Stimulated activated CD4-positive, alpha-beta T cell treated with anti-CD3 and anti-CD28 coated beads, Interleukin-1b, Interleukin-23, amount 100 ng/mL, for 4 hours (primary cell): ENCODE results near the gene DNAH10.
A peak's percentile ranks its signal among the peaks of the same experiment; 100 is the strongest.
"Not testable (repeated sequence)": the region's sequence is repeated elsewhere in the genome, so short reads cannot be mapped to it uniquely, and the experiment has no call there.

ENCODE experiments used
- DNase-seq, 2 donors: peaks; one replicate each; pipeline ENCODE4 v3.0.0-alpha.2; 2020; ENCODE audit warnings: low read depth in 2 of 2

Gene DNAH10

GRCh38 chr12:123906711-123907420, 144.8 kb downstream of the DNAH10 start:
- no peak for DNase-seq

DNA sequence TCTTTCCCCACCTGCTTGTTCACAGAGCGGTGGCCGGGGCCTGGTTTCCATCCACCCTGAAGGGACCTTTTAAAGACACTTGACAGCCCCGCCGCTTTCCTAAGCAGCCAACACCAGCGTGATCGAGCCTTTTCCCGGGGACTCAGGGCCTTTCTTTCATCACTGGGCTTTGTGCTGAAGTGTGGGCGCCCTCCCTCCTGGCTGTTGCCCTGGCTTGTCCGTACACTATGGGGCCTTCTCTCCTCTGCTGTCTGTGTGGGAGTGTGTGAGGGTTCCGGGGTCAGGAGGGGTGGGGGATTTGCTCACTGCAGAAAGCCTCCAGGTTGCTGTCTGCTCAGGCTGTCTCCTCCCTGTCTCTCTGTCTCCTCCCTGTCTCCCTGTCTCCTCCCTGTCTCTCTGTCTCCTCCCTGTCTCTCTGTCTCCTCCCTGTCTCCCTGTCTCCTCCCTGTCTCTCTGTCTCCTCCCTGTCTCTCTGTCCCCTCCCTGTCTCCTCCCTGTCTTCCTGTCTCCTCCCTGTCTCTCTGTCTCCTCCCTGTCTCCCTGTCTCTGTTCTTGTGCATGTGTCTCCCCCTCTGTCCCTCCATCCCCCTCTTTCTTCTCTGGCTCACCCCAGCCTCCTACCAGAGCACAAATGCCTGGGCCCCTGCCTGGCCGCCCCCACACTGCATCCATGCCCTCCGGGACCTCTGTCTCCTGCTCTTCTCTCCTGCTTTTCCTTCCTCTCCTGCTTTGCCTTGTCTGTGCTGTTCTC, 145.8 kb downstream of the DNAH10 start:
- DNase-seq, result no peak

DNA sequence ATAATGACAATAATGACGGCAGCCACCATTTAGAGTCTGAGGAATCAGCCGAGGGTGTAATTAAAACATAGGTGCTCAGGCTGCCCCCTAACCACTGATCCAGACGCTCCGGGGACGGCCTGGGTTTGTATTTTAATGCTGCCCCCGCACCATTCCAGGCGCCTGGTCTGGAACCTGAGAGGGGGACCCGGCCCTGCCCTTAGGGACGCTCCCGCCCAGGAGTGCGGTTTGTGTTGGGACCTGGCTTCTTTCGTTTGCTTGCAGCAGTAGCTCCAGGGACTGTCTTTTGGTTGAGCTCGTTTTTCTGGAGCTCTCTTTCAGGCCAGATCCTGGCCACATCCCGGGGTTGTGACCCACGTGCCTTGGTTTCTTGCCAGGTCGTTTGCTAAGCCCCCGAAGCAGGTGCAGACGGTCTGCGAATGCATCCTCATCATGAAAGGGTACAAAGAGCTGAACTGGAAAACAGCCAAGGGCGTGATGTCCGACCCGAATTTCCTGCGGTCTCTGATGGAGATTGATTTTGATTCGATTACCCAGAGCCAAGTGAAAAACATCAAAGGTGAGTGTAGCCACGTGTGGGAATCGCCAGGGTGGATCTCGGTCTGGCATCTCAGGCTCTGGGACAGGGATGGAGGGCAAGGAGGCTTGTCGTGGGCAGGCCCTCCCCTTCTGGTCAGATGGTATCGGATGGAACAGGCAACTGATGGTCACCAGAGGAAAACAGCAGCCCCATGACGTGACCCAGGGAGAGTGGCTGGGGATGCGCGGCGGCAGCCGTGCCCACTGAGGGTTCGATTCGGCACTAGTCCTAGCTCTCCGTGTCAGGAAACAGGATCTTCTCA, 147.0 kb downstream of the DNAH10 start:
- no peak for DNase-seq

DNA sequence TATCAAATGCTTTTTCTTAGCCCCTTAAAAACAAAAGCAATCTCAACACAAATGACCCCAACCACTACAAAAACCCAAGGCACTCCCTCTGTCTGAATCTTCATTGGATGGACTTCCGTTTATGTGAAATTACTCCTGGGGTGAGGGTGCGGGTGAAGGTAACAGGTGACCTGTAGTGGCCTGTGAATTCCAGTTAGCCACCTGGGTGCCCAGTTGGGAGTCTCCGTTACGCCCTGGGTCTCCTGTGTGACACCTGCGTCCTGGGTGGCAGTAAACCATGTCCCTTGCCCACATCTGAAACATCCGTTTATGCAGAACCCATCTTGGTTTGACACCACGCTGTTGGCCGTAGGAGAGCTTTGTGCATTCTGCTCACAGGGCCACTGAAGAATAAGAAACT, 148.0 kb downstream of the DNAH10 start:
- no peak for DNase-seq

- no peak for DNase-seq
Observed at GRCh38 chr12:123910761-123911193, 148.7 kb downstream of the DNAH10 start.

GRCh38 chr12:123911672-123912409, 149.7 kb downstream of the DNAH10 start:
- DNase-seq, result not testable (repeated sequence)

- no peak for DNase-seq
Observed at GRCh38 chr12:123912415-123913380, 150.6 kb downstream of the DNAH10 start.

- no peak for DNase-seq
Observed at GRCh38 chr12:123914726-123915333, 152.7 kb downstream of the DNAH10 start.

- peak; percentile 38 to 43 for DNase-seq
Observed at GRCh38 chr12:123916729-123917128, 154.6 kb downstream of the DNAH10 start.

GRCh38 chr12:123917337-123917850, 155.3 kb downstream of the DNAH10 start:
- no peak for DNase-seq

- no peak for DNase-seq
Observed at GRCh38 chr12:123919980-123920360, 157.9 kb downstream of the DNAH10 start.

DNA sequence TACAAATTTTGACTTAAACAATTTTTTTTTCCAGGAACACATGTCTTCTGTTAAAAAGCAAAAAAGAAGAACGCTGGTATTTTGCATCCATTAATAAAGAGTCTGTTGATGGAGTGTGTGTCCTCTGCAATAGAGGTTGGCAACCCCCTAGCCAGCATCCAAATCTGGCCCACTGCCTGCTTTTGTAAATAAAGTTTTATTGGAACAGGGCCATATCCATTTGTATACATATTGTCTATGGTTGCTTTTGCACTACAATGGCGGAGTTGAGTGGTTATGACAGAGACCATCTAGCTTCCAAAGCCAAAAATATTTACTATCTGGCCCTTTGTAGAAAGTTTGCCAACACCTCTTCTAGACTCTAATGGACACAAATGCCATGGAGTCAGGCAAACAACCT, 160.9 kb downstream of the DNAH10 start:
- no peak for DNase-seq

GRCh38 chr12:123923927-123924326, 161.8 kb downstream of the DNAH10 start:
- no peak for DNase-seq

GRCh38 chr12:123924539-123924938, 162.4 kb downstream of the DNAH10 start:
- no peak for DNase-seq

DNA sequence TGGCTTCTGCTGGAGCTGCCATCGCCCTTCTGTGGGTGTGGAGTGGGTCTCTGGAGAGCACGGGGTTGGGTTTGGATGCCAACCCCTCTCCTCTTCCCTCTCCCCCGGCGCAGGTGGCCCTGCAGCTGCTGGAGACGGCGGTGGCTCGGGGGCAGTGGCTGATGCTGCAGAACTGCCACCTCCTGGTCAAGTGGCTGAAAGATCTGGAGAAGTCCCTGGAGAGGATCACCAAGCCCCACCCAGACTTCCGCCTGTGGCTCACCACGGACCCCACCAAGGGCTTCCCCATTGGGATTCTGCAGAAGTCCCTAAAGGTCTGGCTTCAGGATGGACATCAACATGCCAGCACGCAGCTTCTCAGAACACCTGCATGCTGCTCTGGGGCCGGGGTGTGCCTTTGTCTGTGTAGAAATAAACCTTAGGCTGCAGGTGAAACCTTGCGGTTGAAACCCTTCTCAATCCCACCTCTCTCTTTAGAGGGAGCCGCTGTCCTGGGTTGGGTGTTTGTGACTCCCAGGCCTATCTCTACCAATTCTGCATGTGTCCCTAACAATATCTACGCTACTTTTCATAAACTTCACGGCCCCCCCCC, 166.3 kb downstream of the DNAH10 start:
- no peak for DNase-seq

DNA sequence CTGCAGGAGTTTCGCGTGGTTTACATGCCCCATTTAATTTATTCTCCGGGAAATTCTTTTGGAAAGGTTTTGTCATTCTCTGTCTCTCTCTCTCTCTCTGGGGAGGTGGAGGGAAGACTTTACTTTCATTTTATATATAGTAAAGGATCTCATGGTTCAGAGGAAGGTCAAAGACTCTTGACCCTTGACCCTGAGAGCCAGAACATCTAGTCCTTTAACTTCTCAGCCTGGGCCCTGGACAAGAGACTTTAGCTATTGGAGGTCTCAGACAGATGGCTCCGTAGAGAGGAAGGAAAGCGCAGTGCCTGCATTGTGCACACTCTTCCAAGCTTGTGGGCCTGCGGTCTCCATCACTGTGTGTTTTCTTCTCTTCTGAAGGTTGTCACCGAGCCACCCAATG, 166.8 kb downstream of the DNAH10 start:
- no peak for DNase-seq

GRCh38 chr12:123929946-123930583, 168.0 kb downstream of the DNAH10 start:
- DNase-seq, result no peak

DNA sequence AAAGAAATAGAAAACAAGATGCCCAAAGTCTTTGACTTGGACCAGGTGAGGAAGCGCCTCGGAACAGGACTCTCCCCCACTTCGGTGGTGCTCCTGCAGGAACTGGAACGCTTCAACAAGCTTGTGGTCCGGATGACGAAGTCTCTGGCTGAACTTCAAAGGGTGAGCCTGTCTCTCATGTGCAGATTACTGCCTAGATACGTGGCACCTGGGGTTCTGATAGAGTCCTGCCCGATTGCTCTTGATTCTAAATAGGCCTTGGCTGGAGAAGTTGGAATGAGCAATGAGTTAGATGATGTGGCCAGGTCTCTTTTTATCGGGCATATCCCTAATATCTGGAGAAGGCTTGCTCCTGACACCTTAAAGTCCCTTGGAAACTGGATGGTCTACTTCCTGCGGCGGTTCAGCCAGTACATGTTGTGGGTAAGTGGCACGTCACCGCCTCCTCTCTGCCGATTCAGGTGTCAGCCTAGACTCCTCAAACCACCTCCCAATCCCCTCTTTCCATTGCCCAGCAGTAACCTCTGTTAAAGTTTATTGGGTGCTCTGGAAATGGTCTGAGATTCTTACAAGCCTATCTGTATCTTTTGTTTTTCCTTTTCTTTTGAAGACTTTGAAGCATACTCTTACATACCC, 169.7 kb downstream of the DNAH10 start:
- DNase-seq, result peak in 1 of 2 donors; percentile 22
